ENCODE data around the gene PPP4R4. TPM values are rescaled to one million over a fixed set of nuclear protein-coding genes. Genes with fewer than 3 reads are reported as not detected.

The PPP4R4 gene
- total RNA-seq, 1 donor: under 0.01 TPM

- no peak overlapping the region for H3K27ac ChIP-seq (ENCODE audit: low read depth, low read length)
- no peaks in the 10 kb centered on the region for H3K9me3 ChIP-seq (ENCODE audit: low read depth, low read length)
- no peak for DNase-seq (ENCODE audit: insufficient read length, low spot score, missing footprints)
- H3K27me3 ChIP-seq (ENCODE audit: insufficient read depth, low read length): no peaks in the 10 kb centered on the region
- TF ChIP-seq, protein P1, sequence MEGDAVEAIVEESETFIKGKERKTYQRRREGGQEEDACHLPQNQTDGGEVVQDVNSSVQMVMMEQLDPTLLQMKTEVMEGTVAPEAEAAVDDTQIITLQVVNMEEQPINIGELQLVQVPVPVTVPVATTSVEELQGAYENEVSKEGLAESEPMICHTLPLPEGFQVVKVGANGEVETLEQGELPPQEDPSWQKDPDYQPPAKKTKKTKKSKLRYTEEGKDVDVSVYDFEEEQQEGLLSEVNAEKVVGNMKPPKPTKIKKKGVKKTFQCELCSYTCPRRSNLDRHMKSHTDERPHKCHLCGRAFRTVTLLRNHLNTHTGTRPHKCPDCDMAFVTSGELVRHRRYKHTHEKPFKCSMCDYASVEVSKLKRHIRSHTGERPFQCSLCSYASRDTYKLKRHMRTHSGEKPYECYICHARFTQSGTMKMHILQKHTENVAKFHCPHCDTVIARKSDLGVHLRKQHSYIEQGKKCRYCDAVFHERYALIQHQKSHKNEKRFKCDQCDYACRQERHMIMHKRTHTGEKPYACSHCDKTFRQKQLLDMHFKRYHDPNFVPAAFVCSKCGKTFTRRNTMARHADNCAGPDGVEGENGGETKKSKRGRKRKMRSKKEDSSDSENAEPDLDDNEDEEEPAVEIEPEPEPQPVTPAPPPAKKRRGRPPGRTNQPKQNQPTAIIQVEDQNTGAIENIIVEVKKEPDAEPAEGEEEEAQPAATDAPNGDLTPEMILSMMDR (IDR thresholded peaks at IDR 0.05; ENCODE audit: extremely low read depth, low read depth, low read length): no peak
- H3K79me2 ChIP-seq (ENCODE audit: insufficient read depth, low read length): no peaks in the 10 kb centered on the region
- H4K20me1 ChIP-seq (ENCODE audit: insufficient read depth, low read length): no peaks in the 10 kb centered on the region
- no peaks in the 10 kb centered on the region for H3K36me3 ChIP-seq (ENCODE audit: insufficient read depth, low read length)
- H3K4me2 ChIP-seq (ENCODE audit: insufficient read depth, low read length): no peak overlapping the region
- no peak overlapping the region for H2AFZ ChIP-seq (ENCODE audit: low read length)
- no peaks in the 10 kb centered on the region for H3K4me1 ChIP-seq (ENCODE audit: insufficient read depth, low read length)
- H3K4me3 ChIP-seq (ENCODE audit: insufficient read depth, low read length): no peak overlapping the region
Observed at GRCh38 chr14:94282991-94283723, 109.0 kb downstream of the PPP4R4 start.

- no peaks in the 10 kb centered on the region for H3K79me2 ChIP-seq (ENCODE audit: insufficient read depth, low read length)
- H4K20me1 ChIP-seq (ENCODE audit: insufficient read depth, low read length): no peaks in the 10 kb centered on the region
- no peaks in the 10 kb centered on the region for H3K9me3 ChIP-seq (ENCODE audit: low read depth, low read length)
- no peak overlapping the region for H3K4me3 ChIP-seq (ENCODE audit: insufficient read depth, low read length)
- no peak overlapping the region for H3K4me2 ChIP-seq (ENCODE audit: insufficient read depth, low read length)
- H3K4me1 ChIP-seq (ENCODE audit: insufficient read depth, low read length): no peaks in the 10 kb centered on the region
- no peaks in the 10 kb centered on the region for H3K27me3 ChIP-seq (ENCODE audit: insufficient read depth, low read length)
- TF ChIP-seq, protein P1 (IDR thresholded peaks at IDR 0.05; ENCODE audit: extremely low read depth, low read depth, low read length): no peak
- H3K36me3 ChIP-seq (ENCODE audit: insufficient read depth, low read length): no peaks in the 10 kb centered on the region
- no peak overlapping the region for H2AFZ ChIP-seq (ENCODE audit: low read length)
- no peak overlapping the region for H3K27ac ChIP-seq (ENCODE audit: low read depth, low read length)
- DNase-seq (ENCODE audit: insufficient read length, low spot score, missing footprints): no peak
Observed at GRCh38 chr14:94284221-94284620, 110.1 kb downstream of the PPP4R4 start.

- Histone ChIP-seq H3K4me2 (ENCODE audit: insufficient read depth, low read length) (no peak overlapping the region), H3K79me2 (ENCODE audit: insufficient read depth, low read length) (no peaks in the 10 kb centered on the region), H3K4me3 (ENCODE audit: insufficient read depth, low read length) (no peak overlapping the region), H3K27ac (ENCODE audit: low read depth, low read length) (no peak overlapping the region), H3K27me3 (ENCODE audit: insufficient read depth, low read length) (no peaks in the 10 kb centered on the region), H3K36me3 (ENCODE audit: insufficient read depth, low read length) (no peaks in the 10 kb centered on the region), H4K20me1 (ENCODE audit: insufficient read depth, low read length) (no peaks in the 10 kb centered on the region), H2AFZ (ENCODE audit: low read length) (no peak overlapping the region), H3K4me1 (ENCODE audit: insufficient read depth, low read length) (peaks cover 2% of the 10 kb centered on the region), H3K9me3 (ENCODE audit: low read depth, low read length) (no peaks in the 10 kb centered on the region)
- no peak for DNase-seq (ENCODE audit: insufficient read length, low spot score, missing footprints)
- TF ChIP-seq, protein P1 (IDR thresholded peaks at IDR 0.05; ENCODE audit: extremely low read depth, low read depth, low read length): no peak
Observed at GRCh38 chr14:94285158-94285557, 111.0 kb downstream of the PPP4R4 start.

GRCh38 chr14:94288610-94289465 lies 114.7 kb downstream of the PPP4R4 start:
- peaks cover 2% of the 10 kb centered on the region for H3K4me1 ChIP-seq (ENCODE audit: insufficient read depth, low read length)
- H3K79me2 ChIP-seq (ENCODE audit: insufficient read depth, low read length): no peaks in the 10 kb centered on the region
- H4K20me1 ChIP-seq (ENCODE audit: insufficient read depth, low read length): no peaks in the 10 kb centered on the region
- H3K4me2 ChIP-seq (ENCODE audit: insufficient read depth, low read length): no peak overlapping the region
- TF ChIP-seq, protein P1 (IDR thresholded peaks at IDR 0.05; ENCODE audit: extremely low read depth, low read depth, low read length): no peak
- no peak for DNase-seq (ENCODE audit: insufficient read length, low spot score, missing footprints)
- no peaks in the 10 kb centered on the region for H3K36me3 ChIP-seq (ENCODE audit: insufficient read depth, low read length)
- no peak overlapping the region for H2AFZ ChIP-seq (ENCODE audit: low read length)
- H3K27me3 ChIP-seq (ENCODE audit: insufficient read depth, low read length): no peaks in the 10 kb centered on the region
- no peaks in the 10 kb centered on the region for H3K9me3 ChIP-seq (ENCODE audit: low read depth, low read length)
- H3K4me3 ChIP-seq (ENCODE audit: insufficient read depth, low read length): no peak overlapping the region
- no peak overlapping the region for H3K27ac ChIP-seq (ENCODE audit: low read depth, low read length)

All from osteoblast (primary cell).